Muscle of leg (tissue), 11 donors: ENCODE results near the gene PCNX2. TPM values are rescaled to one million over a fixed set of nuclear protein-coding genes. Genes with fewer than 3 reads are reported as not detected.

ENCODE experiments used
- DNase-seq: peaks from one replicate; pipeline ENCODE4 v3.0.0; 2013
- H3K27ac ChIP-seq: one replicate; pipeline ENCODE4 v1.5.1; 2013; ENCODE audit warnings: mild to moderate bottlenecking, low read length, control low read depth
- H3K27me3 ChIP-seq: one replicate; pipeline ENCODE4 v1.6.1; 2013; ENCODE audit warnings: low read length; ENCODE audit not compliant: control insufficient read depth, insufficient read depth
- H3K36me3 ChIP-seq: one replicate; pipeline ENCODE4 v1.6.1; 2013; ENCODE audit warnings: low read length; ENCODE audit not compliant: control insufficient read depth, insufficient read depth
- H3K4me1 ChIP-seq: one replicate; pipeline ENCODE4 v1.6.1; 2013; ENCODE audit warnings: low read length; ENCODE audit not compliant: control insufficient read depth, insufficient read depth
- H3K4me3 ChIP-seq: one replicate; pipeline ENCODE4 v1.5.1; 2013; ENCODE audit warnings: low read length, control low read depth
- H3K9me3 ChIP-seq: replicated peaks from 2 replicates; pipeline ENCODE4 v1.6.1; 2013; ENCODE audit warnings: low read depth, low read length; ENCODE audit not compliant: control insufficient read depth
- WGBS: methylation state at CpG from one replicate; pipeline ENCODE4 v1.1.5; 2013; ENCODE audit warnings: missing lambda C conversion rate; ENCODE audit not compliant: insufficient coverage; 5-methylcytosine and 5-hydroxymethylcytosine counted together
- polyA plus RNA-seq, 8 donors: library from polyadenylated mRNA; unstranded; fragments of 120-200 nt; gene quantifications; one replicate each; pipeline versions ENCODE4 v1.2.1 to v1.2.3, GENCODE V29; 2013; ENCODE audit warnings: inconsistent platforms in 1 of 8, low replicate concordance in 1 of 8; ENCODE audit not compliant: insufficient read length in 8 of 8, insufficient read depth in 1 of 8
- total RNA-seq: library from RNA; stranded (reverse); fragments of 120-200 nt; gene quantifications from one replicate; pipeline ENCODE4 v1.2.4, GENCODE V29; 2013

The PCNX2 gene
- total and polyA plus RNA-seq, 9 donors, result 2.5 to 5.2 (median 3.9) TPM

- no peaks in the 10 kb centered on the region for H3K36me3 ChIP-seq
- 60% methylated on average over 1 of the region's 4 CpGs for WGBS
- peaks cover 12% of the 10 kb centered on the region for H3K4me1 ChIP-seq
- no peaks in the 10 kb centered on the region for H3K9me3 ChIP-seq
- H3K4me3 ChIP-seq, result no peak overlapping the region
- H3K27ac ChIP-seq, result no peak overlapping the region
- no peak for DNase-seq
- no peaks in the 10 kb centered on the region for H3K27me3 ChIP-seq
Measured at GRCh38 chr1:233079574-233079973, 216.0 kb downstream of the PCNX2 start.

- peak; percentile 36 for DNase-seq
Measured at GRCh38 chr1:233078396-233078795, 217.1 kb downstream of the PCNX2 start.

GRCh38 chr1:233075915-233076295 is 219.6 kb downstream of the PCNX2 start:
- WGBS, result 75% methylated on average over 1 of the region's 1 CpG
- DNase-seq, result no peak
- no peak overlapping the region for H3K4me3 ChIP-seq

More at GRCh38 chr1:233078396-233078795, 217.1 kb downstream of the PCNX2 start:
- Histone ChIP-seq H3K36me3 (no peaks in the 10 kb centered on the region), H3K4me3 (no peak overlapping the region), H3K27me3 (no peaks in the 10 kb centered on the region), H3K4me1 (peaks cover 12% of the 10 kb centered on the region), H3K27ac (no peak overlapping the region), H3K9me3 (peaks cover 4% of the 10 kb centered on the region)
- 42% methylated on average over 4 of the region's 6 CpGs for WGBS

GRCh38 chr1:233066087-233066486 is 229.4 kb downstream of the PCNX2 start:
- Histone ChIP-seq H3K9me3 (peaks cover 2% of the 10 kb centered on the region), H3K27ac (no peak overlapping the region), H3K4me1 (no peaks in the 10 kb centered on the region), H3K36me3 (no peaks in the 10 kb centered on the region), H3K27me3 (no peaks in the 10 kb centered on the region), H3K4me3 (no peak overlapping the region)
- 92% methylated on average over 1 of the region's 2 CpGs for WGBS
- DNase-seq, result no peak

More at GRCh38 chr1:233075915-233076295, 219.6 kb downstream of the PCNX2 start:
- H3K4me1 ChIP-seq, result peaks cover 2% of the 10 kb centered on the region
- H3K27me3 ChIP-seq, result no peaks in the 10 kb centered on the region
- H3K9me3 ChIP-seq, result peaks cover 4% of the 10 kb centered on the region
- no peak overlapping the region for H3K27ac ChIP-seq
- no peaks in the 10 kb centered on the region for H3K36me3 ChIP-seq

GRCh38 chr1:233065685-233066084 is 229.8 kb downstream of the PCNX2 start:
- Histone ChIP-seq H3K9me3 (peaks cover 2% of the 10 kb centered on the region), H3K4me3 (no peak overlapping the region), H3K36me3 (no peaks in the 10 kb centered on the region), H3K27ac (no peak overlapping the region), H3K4me1 (no peaks in the 10 kb centered on the region), H3K27me3 (no peaks in the 10 kb centered on the region)
- DNase-seq, result no peak
- 100% methylated on average over 1 of the region's 2 CpGs for WGBS

GRCh38 chr1:233064988-233065387 is 230.5 kb downstream of the PCNX2 start:
- Histone ChIP-seq H3K36me3 (no peaks in the 10 kb centered on the region), H3K4me3 (no peak overlapping the region), H3K27me3 (no peaks in the 10 kb centered on the region), H3K9me3 (peaks cover 2% of the 10 kb centered on the region), H3K27ac (no peak overlapping the region), H3K4me1 (no peaks in the 10 kb centered on the region)
- DNase-seq, result no peak
- no CpG with 5 or more reads among the region's 1 CpG for WGBS

- no peaks in the 10 kb centered on the region for H3K27me3 ChIP-seq
- no peak overlapping the region for H3K27ac ChIP-seq
- peaks cover 2% of the 10 kb centered on the region for H3K9me3 ChIP-seq
Measured at GRCh38 chr1:233063462-233063861, 232.1 kb downstream of the PCNX2 start.

GRCh38 chr1:233061265-233061664 is 234.3 kb downstream of the PCNX2 start:
- DNase-seq, result no peak
- H3K9me3 ChIP-seq, result peaks cover 2% of the 10 kb centered on the region
- WGBS, result 40% methylated on average over 3 of the region's 5 CpGs
- no peaks in the 10 kb centered on the region for H3K4me1 ChIP-seq
- H3K36me3 ChIP-seq, result no peaks in the 10 kb centered on the region
- H3K27ac ChIP-seq, result no peak overlapping the region
- no peak overlapping the region for H3K4me3 ChIP-seq
- no peaks in the 10 kb centered on the region for H3K27me3 ChIP-seq

More at GRCh38 chr1:233063462-233063861, 232.1 kb downstream of the PCNX2 start:
- H3K36me3 ChIP-seq, result no peaks in the 10 kb centered on the region
- no peaks in the 10 kb centered on the region for H3K4me1 ChIP-seq
- no peak for DNase-seq
- no peak overlapping the region for H3K4me3 ChIP-seq

GRCh38 chr1:233060461-233060994 is 235.0 kb downstream of the PCNX2 start:
- Histone ChIP-seq H3K4me3 (no peak overlapping the region), H3K4me1 (no peaks in the 10 kb centered on the region), H3K27ac (no peak overlapping the region), H3K27me3 (no peaks in the 10 kb centered on the region), H3K36me3 (no peaks in the 10 kb centered on the region), H3K9me3 (no peaks in the 10 kb centered on the region)
- DNase-seq, result no peak
- 45% methylated on average over 3 of the region's 3 CpGs for WGBS

- no peaks in the 10 kb centered on the region for H3K27me3 ChIP-seq
- WGBS, result 83% methylated on average over 2 of the region's 3 CpGs
- DNase-seq, result no peak
- H3K27ac ChIP-seq, result no peak overlapping the region
- no peaks in the 10 kb centered on the region for H3K4me1 ChIP-seq
- no peak overlapping the region for H3K4me3 ChIP-seq
- H3K9me3 ChIP-seq, result no peaks in the 10 kb centered on the region
- no peaks in the 10 kb centered on the region for H3K36me3 ChIP-seq
Measured at GRCh38 chr1:233057836-233058235, 237.7 kb downstream of the PCNX2 start.
